ENCODE data around the gene ETNK1.

Gene ETNK1

DNA sequence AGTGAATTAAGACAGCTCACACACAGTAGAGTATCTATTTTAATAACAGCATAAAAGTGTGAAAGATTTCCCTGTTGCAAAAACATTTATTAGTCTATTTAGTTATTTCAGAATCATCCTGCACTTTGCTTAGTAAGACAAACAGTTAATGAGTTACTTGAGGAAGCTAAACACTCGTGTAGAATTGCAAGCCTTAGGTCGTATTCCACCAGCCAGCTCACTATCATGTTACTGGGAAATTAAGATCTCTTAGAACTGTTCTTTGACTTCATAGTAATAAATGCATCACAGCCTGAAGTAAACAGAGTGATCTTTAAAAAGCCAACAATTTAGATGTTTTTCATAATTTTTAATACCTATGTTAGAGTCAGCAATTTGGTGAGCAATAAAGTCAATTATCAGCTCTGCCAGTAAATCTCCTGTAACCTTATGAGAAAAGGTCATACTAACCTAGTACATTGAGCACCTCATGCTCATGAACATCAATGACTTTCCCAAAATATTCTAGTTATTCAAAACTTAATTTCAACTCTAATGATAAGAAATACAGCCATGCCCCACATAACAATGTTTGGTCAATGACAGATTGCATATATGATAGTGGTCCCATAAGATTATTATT is 26.7 kb upstream of the ETNK1 start:
- no peaks in the 10 kb centered on the region for H3K9me2 ChIP-seq (replicated peaks; ENCODE audit: control insufficient read depth, low read length)
- peaks cover 4% of the 10 kb centered on the region; the same call in 1 of the 2 replicates for H3K27me3 ChIP-seq (ENCODE audit: control insufficient read depth, low read length)
- H3K79me2 ChIP-seq (ENCODE audit: control insufficient read depth, low read length): no peaks in the 10 kb centered on the region
- H3K4me3 ChIP-seq (ENCODE audit: low read length): no peak overlapping the region
- no peaks in the 10 kb centered on the region for H3K9me3 ChIP-seq (ENCODE audit: control insufficient read depth, insufficient read depth, low read length)
- H3K4me1 ChIP-seq (ENCODE audit: control insufficient read depth, low read length): no peaks in the 10 kb centered on the region
- no peaks in the 10 kb centered on the region for H4K20me1 ChIP-seq (ENCODE audit: control insufficient read depth, insufficient read depth, low read depth, low read length)
- H3K27ac ChIP-seq (ENCODE audit: low read depth, low read length): no peak overlapping the region
- TF ChIP-seq, protein P1, sequence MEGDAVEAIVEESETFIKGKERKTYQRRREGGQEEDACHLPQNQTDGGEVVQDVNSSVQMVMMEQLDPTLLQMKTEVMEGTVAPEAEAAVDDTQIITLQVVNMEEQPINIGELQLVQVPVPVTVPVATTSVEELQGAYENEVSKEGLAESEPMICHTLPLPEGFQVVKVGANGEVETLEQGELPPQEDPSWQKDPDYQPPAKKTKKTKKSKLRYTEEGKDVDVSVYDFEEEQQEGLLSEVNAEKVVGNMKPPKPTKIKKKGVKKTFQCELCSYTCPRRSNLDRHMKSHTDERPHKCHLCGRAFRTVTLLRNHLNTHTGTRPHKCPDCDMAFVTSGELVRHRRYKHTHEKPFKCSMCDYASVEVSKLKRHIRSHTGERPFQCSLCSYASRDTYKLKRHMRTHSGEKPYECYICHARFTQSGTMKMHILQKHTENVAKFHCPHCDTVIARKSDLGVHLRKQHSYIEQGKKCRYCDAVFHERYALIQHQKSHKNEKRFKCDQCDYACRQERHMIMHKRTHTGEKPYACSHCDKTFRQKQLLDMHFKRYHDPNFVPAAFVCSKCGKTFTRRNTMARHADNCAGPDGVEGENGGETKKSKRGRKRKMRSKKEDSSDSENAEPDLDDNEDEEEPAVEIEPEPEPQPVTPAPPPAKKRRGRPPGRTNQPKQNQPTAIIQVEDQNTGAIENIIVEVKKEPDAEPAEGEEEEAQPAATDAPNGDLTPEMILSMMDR (IDR thresholded peaks at IDR 0.05; ENCODE audit: low read depth, low read length, poor library complexity, severe bottlenecking): no peak
- no peak for TF ChIP-seq EZH2phosphoT487 (IDR thresholded peaks at IDR 0.05; ENCODE audit: borderline replicate concordance, low read length)
- no peaks in the 10 kb centered on the region for H3K36me3 ChIP-seq (ENCODE audit: control insufficient read depth, low read length)
- no peak overlapping the region for H3K4me2 ChIP-seq (ENCODE audit: low read length)
- no peaks in the 10 kb centered on the region for H3F3A ChIP-seq (ENCODE audit: control insufficient read depth, insufficient read depth)

DNA sequence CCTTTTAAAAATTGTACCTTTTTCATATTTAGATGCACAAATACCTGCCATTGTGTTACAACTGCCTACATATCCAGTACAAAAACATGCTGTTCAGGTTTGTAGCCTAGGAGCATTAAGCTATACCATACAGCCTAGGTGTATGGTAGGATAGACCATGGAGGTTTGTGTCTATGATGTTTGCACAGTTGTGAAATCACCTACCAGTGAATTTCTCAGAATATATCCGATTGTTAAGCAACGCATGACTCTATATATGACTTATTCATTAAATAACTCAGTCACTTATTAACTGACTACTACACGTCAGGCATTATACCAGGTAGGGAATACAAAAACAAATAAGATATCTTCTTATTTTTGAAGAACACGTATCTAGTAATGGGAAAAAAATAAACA is 26.2 kb upstream of the ETNK1 start:
- Histone ChIP-seq H4K20me1 (ENCODE audit: control insufficient read depth, insufficient read depth, low read depth, low read length) (no peaks in the 10 kb centered on the region), H3K9me2 (replicated peaks; ENCODE audit: control insufficient read depth, low read length) (no peaks in the 10 kb centered on the region), H3K27ac (ENCODE audit: low read depth, low read length) (no peak overlapping the region), H3K4me2 (ENCODE audit: low read length) (no peak overlapping the region), H3K9me3 (ENCODE audit: control insufficient read depth, insufficient read depth, low read length) (no peaks in the 10 kb centered on the region), H3K36me3 (ENCODE audit: control insufficient read depth, low read length) (no peaks in the 10 kb centered on the region), H3K4me3 (ENCODE audit: low read length) (no peak overlapping the region), H3K27me3 (ENCODE audit: control insufficient read depth, low read length) (peaks cover 4% of the 10 kb centered on the region; the same call in 1 of the 2 replicates), H3F3A (ENCODE audit: control insufficient read depth, insufficient read depth) (no peaks in the 10 kb centered on the region), H3K4me1 (ENCODE audit: control insufficient read depth, low read length) (no peaks in the 10 kb centered on the region), H3K79me2 (ENCODE audit: control insufficient read depth, low read length) (no peaks in the 10 kb centered on the region)
- TF ChIP-seq, protein P1 (IDR thresholded peaks at IDR 0.05; ENCODE audit: low read depth, low read length, poor library complexity, severe bottlenecking): no peak
- TF ChIP-seq EZH2phosphoT487 (IDR thresholded peaks at IDR 0.05; ENCODE audit: borderline replicate concordance, low read length): no peak

DNA sequence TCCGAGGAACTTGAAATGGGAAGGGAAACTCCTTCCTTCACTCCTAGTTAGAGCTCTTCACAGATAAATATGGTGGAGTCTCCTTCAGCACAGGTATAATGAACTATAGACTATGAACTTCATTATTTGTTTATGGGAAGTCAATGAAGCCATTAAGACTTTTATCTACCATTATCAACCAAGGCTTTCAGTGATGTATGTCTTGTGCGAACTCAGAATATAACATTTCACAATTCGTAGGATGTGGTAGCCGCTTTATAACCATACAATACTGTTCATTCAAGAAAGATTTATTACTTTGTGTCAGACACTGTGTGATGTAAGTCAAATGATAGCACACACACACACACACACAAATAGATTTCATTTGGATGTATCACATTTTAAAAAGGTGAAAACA is 24.8 kb upstream of the ETNK1 start:
- no peaks in the 10 kb centered on the region for H3K36me3 ChIP-seq (ENCODE audit: control insufficient read depth, low read length)
- no peaks in the 10 kb centered on the region for H3K79me2 ChIP-seq (ENCODE audit: control insufficient read depth, low read length)
- no peak overlapping the region for H3K4me2 ChIP-seq (ENCODE audit: low read length)
- no peaks in the 10 kb centered on the region for H3K9me3 ChIP-seq (ENCODE audit: control insufficient read depth, insufficient read depth, low read length)
- H3K27me3 ChIP-seq (ENCODE audit: control insufficient read depth, low read length): peaks cover 4% of the 10 kb centered on the region; the same call in 1 of the 2 replicates
- no peaks in the 10 kb centered on the region for H3K4me1 ChIP-seq (ENCODE audit: control insufficient read depth, low read length)
- TF ChIP-seq, protein P1 (IDR thresholded peaks at IDR 0.05; ENCODE audit: low read depth, low read length, poor library complexity, severe bottlenecking): no peak
- TF ChIP-seq EZH2phosphoT487 (IDR thresholded peaks at IDR 0.05; ENCODE audit: borderline replicate concordance, low read length): no peak
- H3K9me2 ChIP-seq (replicated peaks; ENCODE audit: control insufficient read depth, low read length): no peaks in the 10 kb centered on the region
- no peak overlapping the region for H3K27ac ChIP-seq (ENCODE audit: low read depth, low read length)
- no peak overlapping the region for H3K4me3 ChIP-seq (ENCODE audit: low read length)
- no peaks in the 10 kb centered on the region for H4K20me1 ChIP-seq (ENCODE audit: control insufficient read depth, insufficient read depth, low read depth, low read length)
- H3F3A ChIP-seq (ENCODE audit: control insufficient read depth, insufficient read depth): no peaks in the 10 kb centered on the region
